Esophagus squamous epithelium (tissue), 4 donors: ENCODE results near the gene PSAT1.

ENCODE experiments used
- POLR2A ChIP-seq, 4 donors: fragments of 450-650 bp; IDR thresholded peaks; one replicate each; pipeline ENCODE4 v1.6.1; 2017; ENCODE audit warnings: antibody characterized with exemption in 4 of 4, mild to moderate bottlenecking in 4 of 4, moderate library complexity in 3 of 4
- TF ChIP-seq, protein P1 (sequence below), 6 experiments: fragments of 450-650 bp in 4 of 6; fragments of 200-600 bp in 2 of 6; sonication (generic) in 2 of 6; IDR thresholded peaks; one replicate each; pipeline ENCODE4 v1.5.1; 2016 to 2019; ENCODE audit warnings: antibody characterized with exemption in 6 of 6, mild to moderate bottlenecking in 4 of 6, moderate library complexity in 4 of 6

GRCh38 chr9:78316166-78316892 lies 19.4 kb downstream of the PSAT1 start:
- TF ChIP-seq, protein P1, sequence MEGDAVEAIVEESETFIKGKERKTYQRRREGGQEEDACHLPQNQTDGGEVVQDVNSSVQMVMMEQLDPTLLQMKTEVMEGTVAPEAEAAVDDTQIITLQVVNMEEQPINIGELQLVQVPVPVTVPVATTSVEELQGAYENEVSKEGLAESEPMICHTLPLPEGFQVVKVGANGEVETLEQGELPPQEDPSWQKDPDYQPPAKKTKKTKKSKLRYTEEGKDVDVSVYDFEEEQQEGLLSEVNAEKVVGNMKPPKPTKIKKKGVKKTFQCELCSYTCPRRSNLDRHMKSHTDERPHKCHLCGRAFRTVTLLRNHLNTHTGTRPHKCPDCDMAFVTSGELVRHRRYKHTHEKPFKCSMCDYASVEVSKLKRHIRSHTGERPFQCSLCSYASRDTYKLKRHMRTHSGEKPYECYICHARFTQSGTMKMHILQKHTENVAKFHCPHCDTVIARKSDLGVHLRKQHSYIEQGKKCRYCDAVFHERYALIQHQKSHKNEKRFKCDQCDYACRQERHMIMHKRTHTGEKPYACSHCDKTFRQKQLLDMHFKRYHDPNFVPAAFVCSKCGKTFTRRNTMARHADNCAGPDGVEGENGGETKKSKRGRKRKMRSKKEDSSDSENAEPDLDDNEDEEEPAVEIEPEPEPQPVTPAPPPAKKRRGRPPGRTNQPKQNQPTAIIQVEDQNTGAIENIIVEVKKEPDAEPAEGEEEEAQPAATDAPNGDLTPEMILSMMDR (IDR thresholded peaks at IDR 0.05): no peak
- TF ChIP-seq POLR2A (IDR thresholded peaks at IDR 0.05): no peak
